Loucy (cell line): ENCODE results near the gene GPBP1.

Source experiments
- CTCF ChIP-seq: fragments of 200-600 bp; sonication (generic); conservative IDR thresholded peaks from 2 replicates; pipeline ENCODE4 v1.5.1; 2014; ENCODE audit warnings: mild to moderate bottlenecking, antibody characterized with exemption, low read length
- EZH2phosphoT487 ChIP-seq: fragments of 200-600 bp; IDR thresholded peaks from 2 replicates; pipeline ENCODE4 v1.6.1; 2018; ENCODE audit warnings: antibody characterized with exemption, mild to moderate bottlenecking, moderate library complexity, borderline replicate concordance

- TF ChIP-seq CTCF (no peak), EZH2phosphoT487 (no peak)
Measured at GRCh38 chr5:57157666-57158065, 16.2 kb upstream of the GPBP1 start.
